ENCODE data around the gene NRIP1.

GRCh38 chr21:15093216-15093615 is 28.4 kb upstream of the NRIP1 start:
- TF ChIP-seq POLR2A (IDR thresholded peaks at IDR 0.05), result no peak
- TF ChIP-seq EP300 (IDR thresholded peaks at IDR 0.05), result no peak
- TF ChIP-seq CTCF (IDR thresholded peaks at IDR 0.05), result no peak
